Germinal center (tissue), 1 donor: ENCODE measurements around the gene NCOA5.

Experiments
- DNase-seq: peaks from one replicate; pipeline ENCODE4 v3.0.0; 2012; ENCODE audit warnings: mixed read lengths, low spot score

The NCOA5 gene

DNA sequence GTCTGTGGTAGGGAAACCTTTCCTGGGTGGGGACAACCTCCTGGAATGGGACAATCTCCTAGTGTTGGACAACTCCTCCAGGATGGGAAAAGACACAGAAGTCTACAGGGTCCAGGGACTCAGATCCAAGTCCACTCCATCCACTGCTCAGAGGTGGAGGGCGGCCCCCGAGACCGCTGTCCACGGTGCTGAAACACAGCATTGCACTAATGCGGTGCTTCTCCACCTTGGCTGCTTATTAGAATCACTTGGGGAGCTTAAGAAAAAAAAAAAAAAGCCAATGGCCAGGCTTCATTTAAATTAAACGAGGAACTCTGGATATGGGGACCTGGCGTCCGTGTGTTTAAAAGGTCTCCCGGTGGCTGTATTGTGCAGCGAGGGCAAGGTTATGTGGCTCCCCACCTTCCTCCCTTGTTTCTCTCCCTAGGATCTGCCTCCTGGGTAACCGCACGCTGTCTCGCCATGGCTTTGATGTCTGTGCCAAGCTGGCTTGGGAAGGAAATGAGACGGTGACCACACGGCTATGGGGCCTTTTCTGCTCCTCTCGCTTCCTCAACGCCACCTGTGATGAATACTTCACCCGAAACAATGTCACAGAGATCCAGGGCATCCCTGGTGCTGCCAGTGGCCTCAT lies 48.7 kb downstream of the NCOA5 start:
- DNase-seq, result peak; percentile 47

DNA sequence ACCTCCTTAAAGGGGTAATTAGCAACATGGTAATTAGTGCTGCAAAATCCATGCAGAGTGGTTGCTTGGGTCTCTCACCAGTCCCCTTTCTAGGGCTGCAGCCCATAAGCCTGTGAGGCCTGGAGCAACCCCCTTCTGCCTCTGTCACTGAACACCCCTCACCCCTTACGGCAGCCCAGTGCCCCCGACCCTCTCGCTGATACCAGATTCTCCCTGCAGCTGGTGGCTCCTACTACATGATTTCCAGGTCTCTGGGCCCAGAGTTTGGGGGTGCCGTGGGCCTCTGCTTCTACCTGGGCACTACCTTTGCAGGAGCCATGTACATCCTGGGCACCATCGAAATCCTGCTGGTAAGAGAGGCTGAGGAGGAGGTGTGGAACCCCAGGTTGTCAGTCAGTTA lies 52.7 kb downstream of the NCOA5 start:
- DNase-seq, result no peak

DNA sequence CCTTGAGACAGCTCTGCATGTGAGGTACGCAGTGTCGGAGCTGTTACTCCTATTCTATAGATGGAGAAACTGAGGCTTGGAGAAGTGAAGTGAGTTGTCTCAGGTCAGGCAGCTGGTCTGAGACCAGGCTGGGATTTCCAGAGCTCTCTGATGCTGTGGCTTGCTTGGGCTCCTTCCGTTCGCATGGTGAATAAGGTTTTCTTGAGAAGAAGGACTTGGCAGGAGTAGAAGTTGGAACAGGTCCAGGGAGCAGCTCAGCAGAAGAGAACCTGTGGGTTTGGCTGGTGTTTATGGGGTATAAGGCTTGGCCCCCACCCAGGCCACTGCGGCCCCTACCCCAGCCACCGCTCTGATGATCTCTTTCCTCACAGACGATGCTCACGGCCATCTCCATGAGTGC lies 53.4 kb downstream of the NCOA5 start:
- DNase-seq, result no peak

DNA sequence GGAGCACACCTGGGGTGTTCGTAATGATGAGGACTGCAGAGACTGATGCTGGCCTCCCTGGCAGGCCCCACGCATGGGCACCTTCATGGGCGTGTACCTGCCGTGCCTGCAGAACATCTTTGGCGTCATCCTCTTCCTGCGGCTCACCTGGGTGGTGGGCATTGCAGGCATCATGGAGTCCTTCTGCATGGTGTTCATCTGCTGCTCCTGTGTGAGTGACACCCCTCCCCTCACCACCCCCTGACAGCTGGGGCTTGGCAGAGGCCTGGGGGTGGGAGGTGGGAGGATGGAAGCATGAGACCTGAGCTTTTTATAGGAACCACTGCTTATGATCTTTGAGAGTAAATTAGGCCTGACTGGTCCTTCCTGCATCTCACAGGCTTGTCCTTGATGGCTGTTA lies 54.0 kb downstream of the NCOA5 start:
- no peak for DNase-seq

DNA sequence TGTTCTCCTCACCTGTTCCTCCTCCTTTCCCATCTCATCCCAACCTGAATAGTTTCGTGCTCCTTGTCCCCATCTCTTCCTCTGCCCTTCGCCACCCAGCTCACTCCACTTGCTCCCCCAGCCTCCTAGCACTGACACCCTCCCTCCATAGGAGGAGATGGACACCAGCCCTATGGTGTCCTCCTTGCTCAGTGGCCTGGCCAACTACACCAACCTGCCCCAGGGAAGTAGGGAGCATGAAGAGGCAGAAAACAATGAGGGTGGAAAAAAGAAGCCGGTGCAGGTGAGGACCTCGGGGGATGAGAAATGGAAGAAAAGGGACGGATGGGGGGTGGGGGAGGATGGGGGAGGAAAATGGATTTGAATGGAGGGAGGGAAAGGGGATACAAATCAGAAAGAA lies 54.5 kb downstream of the NCOA5 start:
- no peak for DNase-seq

DNA sequence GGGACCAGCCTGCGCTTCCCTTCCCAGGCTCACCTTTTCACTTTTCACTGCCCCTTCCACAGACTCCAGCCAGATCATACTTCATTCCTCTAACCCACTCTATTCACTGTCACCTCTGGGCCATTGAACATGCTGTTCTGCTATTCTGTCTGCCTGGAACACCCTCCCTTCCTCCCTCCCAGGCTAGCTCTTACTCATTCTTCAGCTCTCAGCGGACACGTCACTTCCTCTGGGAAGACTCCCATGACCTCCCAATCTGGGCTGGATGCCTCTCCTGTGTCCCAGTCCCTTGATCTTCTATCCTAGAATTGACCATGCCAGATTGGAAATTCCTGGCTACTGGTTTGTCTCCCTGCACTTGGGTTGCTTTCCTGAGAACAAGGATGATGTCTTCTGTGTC lies 55.7 kb downstream of the NCOA5 start:
- no peak for DNase-seq

DNA sequence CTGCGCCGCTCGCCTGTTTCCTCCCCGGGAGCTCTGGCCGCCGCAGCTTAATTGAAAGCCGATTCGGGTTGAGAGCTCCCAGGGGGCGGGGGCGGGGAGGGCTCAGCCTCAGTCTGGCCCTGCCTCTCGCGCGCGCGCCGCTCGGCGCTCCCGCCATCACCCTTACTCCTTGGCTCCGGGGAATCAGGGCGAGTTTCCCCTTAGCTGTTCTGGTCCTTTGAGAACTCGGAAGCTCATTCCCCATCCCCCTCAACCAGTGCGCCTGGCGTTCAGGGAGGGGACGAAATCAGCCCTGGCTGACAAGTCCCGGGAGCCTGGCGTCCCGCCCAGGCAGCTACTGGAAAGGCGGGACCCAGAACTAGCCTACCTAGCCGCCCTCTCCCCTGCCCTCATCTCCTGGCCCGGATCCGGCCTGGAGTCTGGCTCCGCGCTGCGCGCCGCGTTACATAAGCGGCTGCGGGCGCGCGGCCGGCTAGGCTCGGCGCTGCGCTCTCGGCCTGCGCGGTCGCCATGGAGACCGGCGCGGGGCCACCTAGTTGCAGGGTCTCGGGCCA lies 58.0 kb downstream of the NCOA5 start:
- DNase-seq, result no peak

DNA sequence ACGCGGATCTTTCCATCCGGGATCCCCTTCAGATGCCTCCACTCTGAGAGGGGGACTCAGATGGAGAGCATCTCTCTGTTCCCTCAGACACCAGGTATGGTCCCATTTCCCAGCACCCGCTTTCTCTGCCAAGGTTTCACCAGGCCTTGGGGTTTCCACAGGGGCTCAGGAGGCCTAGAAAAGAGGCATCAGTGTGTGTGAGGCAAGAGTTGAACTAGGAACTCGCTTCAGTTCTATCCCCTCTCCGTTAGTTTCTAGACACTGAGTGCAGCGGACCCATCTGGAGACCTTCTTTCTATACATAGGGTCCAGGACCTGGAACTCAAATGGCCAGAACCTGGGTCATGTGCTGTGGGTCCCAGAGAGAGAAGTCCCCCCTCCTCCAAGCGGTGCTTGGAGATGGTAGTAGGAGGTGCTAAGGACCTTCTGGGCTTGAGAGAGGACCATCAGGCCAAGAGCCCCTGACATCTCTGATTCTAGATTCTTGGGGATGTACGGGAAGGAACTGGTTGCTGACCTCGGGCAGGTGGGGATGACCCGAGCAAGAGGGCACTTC lies 58.7 kb downstream of the NCOA5 start:
- DNase-seq, result no peak

DNA sequence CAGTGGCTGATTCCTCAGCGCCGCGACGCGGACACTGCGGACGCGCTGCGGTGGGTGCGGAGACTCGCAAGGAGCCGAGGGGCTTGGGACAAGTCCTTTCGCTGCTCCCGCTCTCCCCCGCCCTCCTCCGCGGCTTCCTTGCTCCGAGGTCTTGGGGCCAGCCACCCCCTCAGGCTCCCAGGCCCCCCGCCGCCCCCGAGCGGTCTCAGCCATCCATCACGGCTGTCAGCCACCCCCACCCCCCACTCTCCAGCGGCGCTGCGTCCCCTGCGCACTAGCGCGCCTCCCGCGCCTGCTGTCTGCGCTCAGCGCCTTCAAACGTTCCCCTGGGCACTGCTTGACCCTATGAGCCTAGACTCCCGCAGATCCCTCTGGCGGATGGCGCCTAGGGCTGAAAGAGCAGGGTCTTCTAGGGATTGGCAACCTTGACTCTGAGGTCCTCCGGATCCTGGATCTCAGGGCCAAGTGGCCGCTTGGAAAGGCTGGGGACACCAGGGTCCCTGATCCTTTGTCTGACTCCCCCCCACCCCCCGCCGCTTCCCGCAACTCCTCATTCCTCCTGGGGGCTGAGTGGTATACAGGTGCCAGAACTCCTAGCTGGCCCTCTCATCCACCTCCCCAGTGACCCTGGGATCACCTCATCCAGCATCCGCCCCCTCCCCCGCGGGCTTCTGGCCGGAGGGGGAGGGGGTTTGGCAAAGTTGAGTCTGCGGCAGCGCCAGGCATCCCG lies 59.3 kb downstream of the NCOA5 start:
- no peak for DNase-seq

DNA sequence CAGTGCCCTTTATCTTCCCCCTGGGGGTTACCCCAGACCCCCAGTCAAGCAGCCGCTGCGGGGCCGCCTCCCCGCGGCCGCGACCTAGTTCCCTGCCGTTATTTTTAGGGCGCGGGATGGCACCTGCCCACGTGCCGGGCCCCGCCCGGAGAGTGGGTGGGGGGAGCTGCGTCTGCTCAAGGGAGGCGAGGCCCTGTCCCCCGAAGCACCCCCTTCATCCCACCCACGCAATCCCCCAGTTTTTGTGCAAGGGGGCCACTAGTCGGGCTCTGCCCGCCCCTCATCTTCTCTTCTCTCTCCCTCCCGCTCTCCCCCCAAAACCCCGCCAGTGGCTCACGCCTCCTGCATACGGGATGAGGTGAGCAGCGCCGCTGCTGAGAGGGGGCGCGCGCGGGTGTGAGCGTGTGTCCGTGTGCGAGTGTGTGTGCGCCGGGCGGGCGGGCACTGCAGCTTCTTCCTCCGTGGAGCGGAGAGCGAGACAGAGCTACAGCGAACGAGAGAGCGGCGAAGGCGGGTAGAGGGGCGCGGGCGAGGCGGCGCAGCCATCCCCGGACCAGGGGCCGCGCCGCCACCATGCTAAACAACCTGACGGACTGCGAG lies 60.9 kb downstream of the NCOA5 start, which contains the start of gene SLC12A5:
Gene SLC12A5, plus strand, starts transcription at position 444 of the 600 bp plus-strand sequence. Its CDS starts 130 bp downstream, at position 574.
- DNase-seq, result no peak

DNA sequence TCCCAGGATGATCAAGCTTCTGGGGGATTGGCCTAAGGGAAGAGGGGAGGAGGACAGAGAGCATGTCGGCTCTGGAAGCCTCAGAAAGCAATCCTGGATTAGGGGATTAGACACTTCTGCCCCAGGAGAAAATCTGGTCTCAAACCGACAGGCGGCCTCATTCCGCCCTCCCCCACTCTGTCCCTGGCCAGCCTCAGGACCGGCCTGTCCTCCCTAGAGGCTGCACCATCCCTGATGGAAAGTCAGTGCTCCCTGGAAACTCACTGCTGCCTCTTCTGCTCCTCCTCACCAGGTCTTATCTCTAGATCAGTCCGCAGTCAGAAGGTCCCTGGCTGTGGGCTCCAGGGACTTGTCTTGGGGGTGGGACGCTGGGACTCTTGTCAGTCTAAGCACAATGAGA lies 61.7 kb downstream of the NCOA5 start:
- DNase-seq, result no peak

DNA sequence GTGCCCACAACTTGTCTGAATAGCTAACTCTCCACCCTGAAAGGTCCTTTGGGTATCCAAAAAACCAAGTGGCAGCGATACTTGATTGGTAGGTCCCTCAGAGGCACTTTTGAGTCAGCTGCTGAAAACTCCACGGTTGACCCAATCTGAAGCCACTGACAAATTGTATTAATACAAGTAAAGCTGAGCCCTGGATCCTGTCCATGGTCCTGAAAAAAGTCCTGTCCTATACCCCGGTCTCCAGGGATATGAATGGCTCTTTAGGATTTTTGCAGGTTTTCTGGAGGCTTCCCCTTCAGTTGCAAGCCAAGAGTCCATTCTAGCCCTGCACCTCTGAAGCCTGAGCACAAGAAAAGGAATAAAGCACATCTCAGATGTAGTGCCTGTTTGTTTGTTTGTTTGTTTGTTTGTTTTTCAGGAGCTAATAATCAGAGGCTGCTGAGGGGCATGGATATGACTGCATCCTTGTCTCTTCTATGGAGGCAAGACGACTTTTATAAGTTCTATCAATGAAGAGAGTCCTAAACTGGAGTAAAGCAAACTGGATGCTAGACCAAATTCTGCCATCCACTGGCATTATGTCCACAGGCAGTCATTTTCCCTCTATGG lies 62.4 kb downstream of the NCOA5 start:
- peak; percentile 26 for DNase-seq

DNA sequence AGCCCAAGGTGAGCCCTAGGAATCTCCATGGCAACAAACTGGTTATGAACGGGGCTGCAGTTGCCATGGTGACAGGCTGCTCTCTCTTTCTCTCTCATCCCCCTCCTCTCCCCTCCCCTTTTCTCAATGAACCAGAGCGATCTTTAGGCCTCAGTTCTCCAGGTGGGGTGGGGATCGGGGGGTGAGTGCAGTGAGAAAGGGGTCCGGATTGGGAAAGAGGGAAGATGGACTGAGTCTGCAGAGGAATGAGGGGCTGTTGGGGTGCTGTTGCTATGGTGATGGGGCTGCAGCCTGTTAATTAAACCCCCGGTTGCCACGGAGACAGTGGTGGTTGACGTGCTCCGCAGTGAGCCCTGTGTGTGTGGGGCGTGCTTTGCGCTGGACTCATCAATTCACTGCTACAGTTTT lies 64.4 kb downstream of the NCOA5 start:
- DNase-seq, result no peak

DNA sequence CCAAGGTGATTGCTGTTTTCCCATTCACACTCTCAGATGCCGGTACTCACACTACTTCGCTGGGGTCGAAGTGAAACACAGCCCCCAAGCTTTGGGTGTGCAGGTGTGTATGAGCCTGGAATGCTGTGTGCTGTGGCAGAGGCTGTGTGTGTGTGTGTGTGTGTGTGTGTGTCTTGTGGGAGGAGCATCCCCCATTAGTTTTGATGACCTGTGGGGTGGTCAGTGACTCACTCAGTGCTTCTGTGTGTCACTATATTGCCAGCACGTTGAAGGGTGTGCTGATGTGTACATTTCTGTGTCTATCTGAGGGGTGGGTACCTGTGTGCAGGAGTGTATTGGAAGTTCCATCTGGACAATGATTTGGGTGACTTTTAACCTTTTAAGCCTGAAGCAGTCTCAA lies 65.8 kb downstream of the NCOA5 start:
- DNase-seq, result no peak

DNA sequence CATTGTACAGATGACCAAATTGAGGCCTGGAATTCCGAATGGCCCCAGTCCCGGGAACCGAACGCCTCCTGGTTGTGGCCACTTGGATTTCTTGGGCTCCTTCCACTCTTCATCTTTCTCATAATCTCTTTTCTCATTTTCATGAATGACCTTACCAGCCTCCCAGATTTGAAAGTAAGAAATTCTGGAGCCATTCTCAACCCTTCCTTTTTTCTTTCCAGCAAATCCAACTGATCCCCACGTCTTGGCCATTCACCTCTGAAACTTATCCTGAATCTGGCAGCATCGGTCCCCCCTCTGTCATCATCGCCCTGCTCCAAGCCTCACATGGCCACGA lies 66.6 kb downstream of the NCOA5 start:
- no peak for DNase-seq

DNA sequence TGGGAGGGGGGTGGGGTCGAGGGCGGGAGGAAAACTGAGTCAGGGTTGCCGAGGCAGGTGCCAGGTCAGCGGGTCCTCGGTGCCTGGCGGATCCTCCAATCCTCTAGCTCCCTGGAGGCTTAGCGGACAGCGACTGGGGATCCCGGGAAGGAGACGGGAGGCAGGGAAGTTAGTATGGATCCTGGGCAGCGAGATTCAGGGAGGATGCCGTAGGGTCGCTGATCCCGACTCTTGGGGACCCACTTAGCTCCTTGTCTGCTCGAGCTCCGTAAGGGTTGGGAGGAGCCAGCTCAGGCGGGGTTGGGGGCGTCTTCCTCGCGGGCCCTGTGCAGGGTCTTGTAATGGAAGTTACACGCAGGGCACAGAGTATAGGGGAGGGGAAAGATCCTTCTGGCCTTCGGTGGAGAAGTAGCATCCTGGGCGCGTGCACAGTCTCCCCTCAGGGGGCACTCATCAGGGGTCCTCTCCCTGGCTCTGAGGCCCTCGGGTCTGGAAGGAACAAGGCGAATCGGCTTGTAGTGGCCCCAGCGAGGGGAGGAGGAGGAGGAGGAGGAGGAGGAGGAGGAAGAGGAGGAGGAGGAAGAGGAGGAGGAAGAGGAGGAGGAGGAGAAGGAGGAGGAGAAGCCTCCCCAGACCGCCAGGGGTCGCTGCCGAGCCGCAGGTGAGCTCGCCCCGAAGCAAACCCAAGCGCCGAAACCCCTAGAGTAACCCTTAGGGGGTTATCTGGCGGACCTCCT lies 67.2 kb downstream of the NCOA5 start:
- DNase-seq, result peak; percentile 83

DNA sequence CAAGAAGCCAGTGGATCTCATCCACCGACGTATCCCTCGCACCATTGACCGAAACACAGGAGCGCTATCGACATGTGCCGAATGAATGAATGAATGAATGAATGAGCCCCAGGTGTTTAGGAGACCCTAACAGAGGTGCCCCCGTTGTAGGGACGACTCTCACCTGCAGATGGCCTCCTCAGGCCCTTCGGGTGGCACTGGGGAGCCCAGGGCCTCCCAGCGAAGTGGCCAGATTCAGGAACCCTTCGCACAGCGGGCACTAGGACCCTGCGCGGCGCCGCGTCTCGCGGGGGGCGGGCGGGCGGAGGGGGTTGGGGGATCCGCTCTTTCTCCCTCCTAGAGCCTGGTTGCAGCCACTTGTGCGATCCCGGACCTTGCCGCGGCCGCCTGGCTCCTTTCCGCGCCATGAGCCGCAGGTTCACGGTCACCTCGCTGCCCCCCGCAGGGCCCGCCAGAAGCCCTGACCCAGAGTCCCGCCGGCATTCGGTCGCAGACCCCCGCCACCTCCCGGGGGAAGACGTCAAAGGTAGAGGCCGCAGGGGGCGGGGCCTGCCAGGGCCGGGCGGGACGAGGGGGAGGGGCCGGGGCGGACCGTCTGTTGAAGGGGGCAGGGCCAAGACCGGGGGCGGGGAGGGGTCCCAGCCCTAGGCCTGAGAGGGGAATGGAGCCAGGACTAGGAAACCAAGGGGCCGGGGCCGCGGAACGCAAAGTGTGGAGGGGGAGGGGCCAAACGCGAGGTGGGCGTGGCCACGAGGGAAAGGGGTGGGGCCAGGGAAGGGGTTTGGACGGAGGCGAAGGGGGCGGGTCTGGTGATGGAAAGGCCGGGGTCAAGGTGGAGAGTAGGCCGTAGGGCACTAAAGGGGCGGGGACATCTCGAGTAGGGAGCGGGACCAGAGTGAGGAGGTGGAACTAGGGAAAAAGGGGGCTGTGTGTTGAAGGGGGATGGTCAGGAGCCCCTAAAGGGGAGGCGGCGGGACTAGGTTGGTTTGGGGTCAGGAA lies 68.1 kb downstream of the NCOA5 start:
- DNase-seq, result peak; percentile 69

DNA sequence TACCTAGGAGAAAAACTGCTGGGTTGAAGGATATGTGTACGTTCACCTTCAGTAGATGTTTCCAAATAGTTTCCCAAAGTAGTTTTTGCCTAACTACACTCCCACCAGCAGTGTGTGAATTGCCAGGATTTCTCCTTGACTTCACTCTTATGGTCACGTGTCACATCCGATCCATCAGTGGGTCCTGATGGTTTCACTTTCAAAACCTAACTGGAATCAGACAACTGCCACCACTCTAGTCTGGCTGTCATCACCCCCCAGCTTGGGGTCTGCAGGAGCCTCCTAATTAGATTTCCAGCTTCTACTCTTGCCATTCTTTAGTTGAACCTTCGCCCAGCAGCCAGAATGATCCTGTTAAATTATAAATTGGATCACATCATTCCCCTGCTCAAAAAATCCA lies 69.2 kb downstream of the NCOA5 start:
- DNase-seq, result no peak

DNA sequence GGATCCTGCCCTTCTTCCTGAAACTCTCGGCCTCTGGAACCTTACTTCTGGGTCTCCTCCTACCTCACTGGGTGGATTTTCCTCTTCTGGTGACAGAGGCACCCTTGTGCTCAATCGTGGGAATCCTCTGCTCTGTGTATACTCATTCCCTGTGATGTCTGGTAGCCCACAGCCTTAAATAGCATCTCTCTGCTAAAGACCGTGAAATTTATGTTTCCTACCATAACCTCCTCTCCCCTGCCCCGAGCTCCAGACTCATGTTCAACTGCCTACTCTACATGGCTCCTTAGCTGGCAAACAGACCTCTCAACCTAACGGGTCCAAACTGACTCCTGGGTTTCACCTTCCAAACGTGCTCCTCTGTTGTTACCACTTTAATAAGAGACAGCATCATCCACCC lies 71.2 kb downstream of the NCOA5 start:
- no peak for DNase-seq

DNA sequence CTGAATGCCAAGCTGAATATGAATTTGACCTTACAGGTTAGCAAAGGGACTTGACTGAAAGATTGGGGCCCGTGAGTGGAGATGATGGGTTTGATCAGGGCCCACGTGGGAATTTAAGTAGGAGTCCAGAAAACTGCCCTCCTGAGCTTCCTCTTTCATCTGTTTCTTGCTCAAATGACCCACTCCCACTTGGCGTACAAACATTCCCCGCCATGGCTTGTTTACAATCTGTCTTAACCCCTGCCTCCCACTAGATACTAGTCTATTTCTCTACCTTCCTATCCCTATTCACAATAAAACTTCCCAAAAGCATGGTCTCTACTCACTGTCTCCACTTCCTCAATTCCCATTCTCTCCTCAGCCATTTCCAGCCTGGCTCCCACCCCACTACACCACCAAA lies 71.7 kb downstream of the NCOA5 start:
- DNase-seq, result no peak

DNA sequence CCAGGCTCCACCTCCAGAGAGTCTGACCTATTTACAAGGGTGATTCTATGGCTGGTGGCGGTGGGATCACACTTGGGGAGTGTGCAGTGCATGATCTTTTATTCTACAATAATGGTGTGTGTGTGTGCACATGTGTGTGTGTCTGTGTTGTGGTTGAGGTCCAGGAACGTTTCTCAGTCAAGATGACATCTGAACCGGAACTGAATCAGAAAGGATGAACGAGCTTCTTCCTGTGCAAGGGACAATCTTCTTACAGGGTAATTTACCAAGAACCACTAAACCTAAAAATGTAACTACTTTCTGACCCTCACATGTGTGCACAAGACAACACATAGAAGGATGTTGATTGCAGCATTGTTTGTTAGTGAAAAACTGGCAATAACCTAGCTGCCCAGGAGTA lies 72.5 kb downstream of the NCOA5 start:
- DNase-seq, result no peak
